Mucosa of descending colon (tissue), 3 donors: ENCODE results near the gene GSG1L. TPM values are rescaled to one million over a fixed set of nuclear protein-coding genes. Genes with fewer than 3 reads are reported as not detected.

Experiments used
- ATAC-seq: fragments of 200-7000 bp; cut with Tn5 transposase; one replicate; pipeline ENCODE4 v1.9.1; 2020; ENCODE audit warnings: mild to moderate bottlenecking, moderate library complexity
- DNase-seq, 3 donors: peaks; one replicate each; pipeline ENCODE4 v3.0.0-alpha.2; 2020
- H3K36me3 ChIP-seq: fragments of 200-600 bp; one replicate; pipeline ENCODE4 v1.8.0; 2021; ENCODE audit warnings: low read depth, mild to moderate bottlenecking
- H3K4me1 ChIP-seq: fragments of 200-600 bp; one replicate; pipeline ENCODE4 v1.8.0; 2021; ENCODE audit warnings: low read depth, mild to moderate bottlenecking
- H3K4me3 ChIP-seq: fragments of 200-600 bp; one replicate; pipeline ENCODE4 v1.8.0; 2021; ENCODE audit warnings: mild to moderate bottlenecking
- H3K9me3 ChIP-seq: fragments of 200-600 bp; one replicate; pipeline ENCODE4 v1.8.0; 2021; ENCODE audit warnings: mild to moderate bottlenecking
- CTCF ChIP-seq: fragments of 200-600 bp; IDR thresholded peaks from one replicate; pipeline ENCODE4 v1.8.0; 2022; ENCODE audit warnings: antibody characterized with exemption, mild to moderate bottlenecking
- intact Hi-C, 2 donors: fragments of 100-400 bp; cut with DNase I in 1 of 2; cut with micrococcal nuclease in 1 of 2; formaldehyde crosslinking; loops; one replicate each; pipeline versions ENCODE4 v1.11.0 to v1.11.1; 2022; cut with DNase I, micrococcal nuclease
- total RNA-seq, 3 donors: library from RNA; stranded (reverse); fragmentation: NEBNext Ultra II Directional in 2 of 3; extraction: Animal tissue kit (Norgen Biotek cat#: 25700) in 2 of 3; gene quantifications; one replicate each; pipeline versions ENCODE4 v1.2.1 to v1.2.4, GENCODE V29; 2021 to 2023
- donor health status: DM: no; HTN: no; CAD: no; lungs with moderate emphysema.
- donor health status: DM: no; HTN: no; CAD: no.
- donor health status: DM: no; HTN: yes; CAD: no.

GSG1L gene
- total RNA-seq, 3 donors from 2014 or later: 0.46 to 1.2 TPM; not detected in 1

- no peak for ATAC-seq
- DNase-seq: no peak
- H3K9me3 ChIP-seq: no peaks in the 10 kb centered on the region
- H3K36me3 ChIP-seq: no peaks in the 10 kb centered on the region
- H3K4me3 ChIP-seq: no peak overlapping the region
- no peak for TF ChIP-seq CTCF
- H3K4me1 ChIP-seq: no peaks in the 10 kb centered on the region
- intact Hi-C loops: no loop called here
Measured at GRCh38 chr16:27776556-27777225, 286.8 kb downstream of the GSG1L start.

- TF ChIP-seq CTCF: no peak
- Histone ChIP-seq H3K36me3 (no peaks in the 10 kb centered on the region), H3K4me3 (no peak overlapping the region), H3K9me3 (no peaks in the 10 kb centered on the region), H3K4me1 (no peaks in the 10 kb centered on the region)
- intact Hi-C loops: no loop called here
- DNase-seq: no peak
- ATAC-seq: no peak
Measured at GRCh38 chr16:27775254-27775653, 288.3 kb downstream of the GSG1L start.

- intact Hi-C loops: no loop called here
- no peak for TF ChIP-seq CTCF
- H3K36me3 ChIP-seq: no peaks in the 10 kb centered on the region
Measured at GRCh38 chr16:27774779-27775178, 288.7 kb downstream of the GSG1L start.

GRCh38 chr16:27773344-27773743 is 290.2 kb downstream of the GSG1L start:
- Histone ChIP-seq H3K36me3 (no peaks in the 10 kb centered on the region), H3K4me3 (no peak overlapping the region), H3K9me3 (no peaks in the 10 kb centered on the region), H3K4me1 (no peaks in the 10 kb centered on the region)
- ATAC-seq: no peak
- TF ChIP-seq CTCF: no peak
- DNase-seq: no peak
- intact Hi-C loops: no loop called here

More at GRCh38 chr16:27774779-27775178, 288.7 kb downstream of the GSG1L start:
- Histone ChIP-seq H3K4me3 (no peak overlapping the region), H3K4me1 (no peaks in the 10 kb centered on the region), H3K9me3 (no peaks in the 10 kb centered on the region)
- ATAC-seq (no peak), DNase-seq (no peak)

- DNase-seq (peak in 1 of 3 donors; percentile 2), ATAC-seq (no peak)
- H3K9me3 ChIP-seq: no peaks in the 10 kb centered on the region
- intact Hi-C loops: no loop called here
- no peak overlapping the region for H3K4me3 ChIP-seq
- no peaks in the 10 kb centered on the region for H3K4me1 ChIP-seq
- H3K36me3 ChIP-seq: no peaks in the 10 kb centered on the region
- no peak for TF ChIP-seq CTCF
Measured at GRCh38 chr16:27772093-27772825, 291.3 kb downstream of the GSG1L start.
